ENCODE measurements around the gene UBA6.
"Not testable (repeated sequence)": the region's sequence is repeated elsewhere in the genome, so short reads cannot be mapped to it uniquely, and the experiment has no call there.

UBA6 gene

GRCh38 chr4:67700738-67701516 lies at the start of gene UBA6:
TSS of gene UBA6 (minus strand) at chr4:67701155. CDS start at chr4:67701119, 36 bp downstream.
- DNase-seq, result no peak

GRCh38 chr4:67750691-67751090 lies 49.7 kb upstream of the UBA6 start:
- DNase-seq, result no peak

GRCh38 chr4:67749286-67749685 lies 48.3 kb upstream of the UBA6 start:
- DNase-seq, result no peak

- no peak for DNase-seq
Measured at GRCh38 chr4:67746797-67747495, 46.0 kb upstream of the UBA6 start.

- DNase-seq, result no peak
Measured at GRCh38 chr4:67744561-67745283, 43.8 kb upstream of the UBA6 start.

- DNase-seq, result no peak
Measured at GRCh38 chr4:67743194-67743593, 42.2 kb upstream of the UBA6 start.

- DNase-seq, result no peak
Measured at GRCh38 chr4:67736262-67736661, 35.3 kb upstream of the UBA6 start.

- DNase-seq, result no peak
Measured at GRCh38 chr4:67735325-67735724, 34.4 kb upstream of the UBA6 start.

- DNase-seq, result not testable (repeated sequence)
Measured at GRCh38 chr4:67730511-67730910, 29.6 kb upstream of the UBA6 start.

- DNase-seq, result no peak
Measured at GRCh38 chr4:67727124-67727850, 26.3 kb upstream of the UBA6 start.

- DNase-seq, result no peak
Measured at GRCh38 chr4:67725981-67726380, 25.0 kb upstream of the UBA6 start.

- DNase-seq, result no peak
Measured at GRCh38 chr4:67725132-67725531, 24.2 kb upstream of the UBA6 start.

GRCh38 chr4:67723949-67724348 lies 23.0 kb upstream of the UBA6 start:
- no peak for DNase-seq

- DNase-seq, result no peak
Measured at GRCh38 chr4:67723341-67723740, 22.4 kb upstream of the UBA6 start.

- DNase-seq, result no peak
Measured at GRCh38 chr4:67721770-67722597, 21.0 kb upstream of the UBA6 start.

- no peak for DNase-seq
Measured at GRCh38 chr4:67721315-67721769, 20.4 kb upstream of the UBA6 start.

GRCh38 chr4:67719953-67720617 lies 19.1 kb upstream of the UBA6 start:
- no peak for DNase-seq

GRCh38 chr4:67718848-67719247 lies 17.9 kb upstream of the UBA6 start:
- no peak for DNase-seq

GRCh38 chr4:67717586-67717985 lies 16.6 kb upstream of the UBA6 start:
- DNase-seq, result no peak

GRCh38 chr4:67714955-67715354 lies 14.0 kb upstream of the UBA6 start:
- no peak for DNase-seq

- DNase-seq, result no peak
Measured at GRCh38 chr4:67714248-67714583, 13.3 kb upstream of the UBA6 start.
